Measurements from ENCODE around the gene KLK14.

Gene KLK14

DNA sequence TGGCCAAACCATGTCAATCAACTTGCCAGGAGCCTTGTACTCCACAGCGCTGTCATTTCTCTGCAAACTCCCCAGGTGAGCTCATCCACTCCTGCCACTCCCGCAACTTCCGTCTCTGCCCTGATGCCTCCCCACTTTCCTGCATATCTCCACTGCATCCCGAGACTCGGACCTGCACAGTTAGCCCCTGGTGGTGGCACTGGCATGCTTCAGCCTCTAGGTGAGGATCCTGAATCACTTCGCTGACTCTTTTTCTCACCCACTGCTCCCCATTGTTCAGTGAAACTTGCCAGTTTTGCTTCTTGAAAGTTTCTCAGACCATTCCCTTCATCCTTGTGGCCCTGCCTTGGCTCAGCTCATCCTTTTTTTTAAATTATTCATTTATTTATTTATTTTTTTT, 28.9 kb upstream of the KLK14 start:
- TF ChIP-seq, protein P1, sequence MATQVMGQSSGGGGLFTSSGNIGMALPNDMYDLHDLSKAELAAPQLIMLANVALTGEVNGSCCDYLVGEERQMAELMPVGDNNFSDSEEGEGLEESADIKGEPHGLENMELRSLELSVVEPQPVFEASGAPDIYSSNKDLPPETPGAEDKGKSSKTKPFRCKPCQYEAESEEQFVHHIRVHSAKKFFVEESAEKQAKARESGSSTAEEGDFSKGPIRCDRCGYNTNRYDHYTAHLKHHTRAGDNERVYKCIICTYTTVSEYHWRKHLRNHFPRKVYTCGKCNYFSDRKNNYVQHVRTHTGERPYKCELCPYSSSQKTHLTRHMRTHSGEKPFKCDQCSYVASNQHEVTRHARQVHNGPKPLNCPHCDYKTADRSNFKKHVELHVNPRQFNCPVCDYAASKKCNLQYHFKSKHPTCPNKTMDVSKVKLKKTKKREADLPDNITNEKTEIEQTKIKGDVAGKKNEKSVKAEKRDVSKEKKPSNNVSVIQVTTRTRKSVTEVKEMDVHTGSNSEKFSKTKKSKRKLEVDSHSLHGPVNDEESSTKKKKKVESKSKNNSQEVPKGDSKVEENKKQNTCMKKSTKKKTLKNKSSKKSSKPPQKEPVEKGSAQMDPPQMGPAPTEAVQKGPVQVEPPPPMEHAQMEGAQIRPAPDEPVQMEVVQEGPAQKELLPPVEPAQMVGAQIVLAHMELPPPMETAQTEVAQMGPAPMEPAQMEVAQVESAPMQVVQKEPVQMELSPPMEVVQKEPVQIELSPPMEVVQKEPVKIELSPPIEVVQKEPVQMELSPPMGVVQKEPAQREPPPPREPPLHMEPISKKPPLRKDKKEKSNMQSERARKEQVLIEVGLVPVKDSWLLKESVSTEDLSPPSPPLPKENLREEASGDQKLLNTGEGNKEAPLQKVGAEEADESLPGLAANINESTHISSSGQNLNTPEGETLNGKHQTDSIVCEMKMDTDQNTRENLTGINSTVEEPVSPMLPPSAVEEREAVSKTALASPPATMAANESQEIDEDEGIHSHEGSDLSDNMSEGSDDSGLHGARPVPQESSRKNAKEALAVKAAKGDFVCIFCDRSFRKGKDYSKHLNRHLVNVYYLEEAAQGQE (IDR thresholded peaks at IDR 0.05; ENCODE audit: insufficient replicate concordance, low read depth) = no peak
- TF ChIP-seq SPI1 (IDR thresholded peaks at IDR 0.05; ENCODE audit: borderline replicate concordance, low read depth) = no peak
- no peak for TF ChIP-seq GABPA (IDR thresholded peaks at IDR 0.05; ENCODE audit: low read depth)
- TF ChIP-seq POLR2AphosphoS5 (IDR thresholded peaks at IDR 0.05; ENCODE audit: low read depth) = no peak
- no peak for TF ChIP-seq CTCF (IDR thresholded peaks at IDR 0.05; ENCODE audit: insufficient read depth, low read length)
- Histone ChIP-seq H3K27ac (replicated peaks) (no peak overlapping the region), H3K4me3 (replicated peaks; ENCODE audit: insufficient read depth, low read length) (no peak overlapping the region), H3K27me3 (ENCODE audit: insufficient read depth, poor library complexity, severe bottlenecking) (no peaks in the 10 kb centered on the region)
- DNase-seq (ENCODE audit: low read depth in 1 of 2, low spot score in 1 of 2) = peak in 1 of 2 experiments; percentile 10

DNA sequence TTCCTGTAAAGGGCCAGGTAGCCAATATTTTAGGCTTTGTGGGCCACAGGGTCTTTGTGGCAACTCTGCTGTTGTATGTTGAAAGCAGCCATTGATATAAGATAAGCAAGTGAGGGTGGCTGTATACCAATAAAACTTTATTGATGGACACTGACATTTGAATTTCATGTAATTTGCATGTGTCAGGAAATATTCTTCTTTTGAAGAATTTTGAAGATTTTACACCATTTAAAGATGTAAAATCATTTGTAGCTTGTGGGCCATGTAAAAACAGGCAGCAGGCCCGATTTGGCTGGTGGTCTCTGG, 27.9 kb upstream of the KLK14 start:
- H3K27ac ChIP-seq (replicated peaks) = no peak overlapping the region
- H3K27me3 ChIP-seq (ENCODE audit: insufficient read depth, poor library complexity, severe bottlenecking) = no peaks in the 10 kb centered on the region
- no peak for DNase-seq (ENCODE audit: low read depth in 1 of 2, low spot score in 1 of 2)
- TF ChIP-seq, protein P1 (IDR thresholded peaks at IDR 0.05; ENCODE audit: insufficient replicate concordance, low read depth) = no peak
- no peak for TF ChIP-seq GABPA (IDR thresholded peaks at IDR 0.05; ENCODE audit: low read depth)
- TF ChIP-seq POLR2AphosphoS5 (IDR thresholded peaks at IDR 0.05; ENCODE audit: low read depth) = no peak
- TF ChIP-seq CTCF (IDR thresholded peaks at IDR 0.05; ENCODE audit: insufficient read depth, low read length) = no peak
- no peak for TF ChIP-seq SPI1 (IDR thresholded peaks at IDR 0.05; ENCODE audit: borderline replicate concordance, low read depth)
- no peak overlapping the region for H3K4me3 ChIP-seq (replicated peaks; ENCODE audit: insufficient read depth, low read length)

DNA sequence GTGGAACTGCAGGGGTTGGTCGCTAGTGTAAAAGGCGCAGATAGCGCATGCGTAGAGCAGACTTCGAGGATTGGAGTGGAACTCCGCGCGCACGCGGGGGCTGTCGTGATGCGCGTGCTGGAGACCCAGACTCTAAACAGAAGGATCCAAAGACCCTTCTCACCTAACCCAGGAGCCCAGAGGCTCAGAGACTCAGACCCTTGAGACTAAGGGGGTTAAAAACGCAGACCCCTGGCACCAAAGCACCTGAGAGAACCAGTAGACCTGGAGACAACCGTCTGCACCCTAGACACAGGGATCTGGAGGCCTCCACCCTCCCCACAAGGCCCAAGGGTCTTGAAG, 26.1 kb upstream of the KLK14 start:
- H3K27me3 ChIP-seq (ENCODE audit: insufficient read depth, poor library complexity, severe bottlenecking) = no peaks in the 10 kb centered on the region
- H3K27ac ChIP-seq (replicated peaks) = peak overlapping the region; percentile 69
- peak in 1 of 2 experiments; percentile 37 for DNase-seq (ENCODE audit: low read depth in 1 of 2, low spot score in 1 of 2)
- TF ChIP-seq POLR2AphosphoS5 (IDR thresholded peaks at IDR 0.05; ENCODE audit: low read depth) = no peak
- TF ChIP-seq CTCF (IDR thresholded peaks at IDR 0.05; ENCODE audit: insufficient read depth, low read length) = no peak
- TF ChIP-seq, protein P1 (IDR thresholded peaks at IDR 0.05; ENCODE audit: insufficient replicate concordance, low read depth) = no peak
- TF ChIP-seq SPI1 (IDR thresholded peaks at IDR 0.05; ENCODE audit: borderline replicate concordance, low read depth) = no peak
- TF ChIP-seq GABPA (IDR thresholded peaks at IDR 0.05; ENCODE audit: low read depth) = no peak
- peak overlapping the region; percentile 88 for H3K4me3 ChIP-seq (replicated peaks; ENCODE audit: insufficient read depth, low read length)
